H1 (cell line): ENCODE measurements around the gene GID8. TPM values are rescaled to one million over a fixed set of nuclear protein-coding genes. Genes with fewer than 3 reads are reported as not detected.
A peak's percentile ranks its signal among the peaks of the same experiment; 100 is the strongest.

Experiments used
- CTCF ChIA-PET: fragments of 300-600 bp; sonication (Branson Sonifier 250); formaldehyde crosslinking; loops from one replicate; lab custom pipeline; 2021; ENCODE audit not compliant: partially characterized antibody; lab: Charles Lee
- POLR2A ChIA-PET: fragments of 300-600 bp; sonication (Branson Sonifier 250); formaldehyde crosslinking; loops from one replicate; lab custom pipeline; 2021; ENCODE audit warnings: inconsistent platforms; ENCODE audit not compliant: partially characterized antibody; lab: Charles Lee
- DNase-seq, 2 experiments: peaks; one replicate each; pipeline versions ENCODE4 v3.0.0 to v3.0.0-alpha.2; 2010 to 2022; ENCODE audit warnings: low spot score in 2 of 2, low read depth in 1 of 2, mixed read lengths in 1 of 2
- FAIRE-seq: peaks from 2 replicates; lab custom pipeline; 2011; peaks lifted over from hg19 to GRCh38; lab: Jason Lieb, UNC
- H2AFZ ChIP-seq: 2 replicates; pipeline ENCODE4 v1.8.1; 2012; ENCODE audit warnings: low read length, inconsistent platforms
- H2AK5ac ChIP-seq: 2 replicates; pipeline ENCODE4 v1.6.1; 2013; ENCODE audit warnings: low read depth, low read length
- H2BK120ac ChIP-seq: replicated peaks from 2 replicates; pipeline ENCODE3; 2013; ENCODE audit warnings: low read depth, low read length, inconsistent platforms
- H2BK12ac ChIP-seq: 2 replicates; pipeline ENCODE4 v1.6.1; 2013; ENCODE audit warnings: low read depth, low read length
- H2BK15ac ChIP-seq: 2 replicates; pipeline ENCODE4 v1.6.1; 2013; ENCODE audit warnings: low read length
- H2BK20ac ChIP-seq: 2 replicates; pipeline ENCODE4 v1.6.1; 2013; ENCODE audit warnings: low read length
- H2BK5ac ChIP-seq: 2 replicates; pipeline ENCODE4 v1.6.1; 2013; ENCODE audit warnings: low read depth, low read length
- H3K14ac ChIP-seq: 2 replicates; pipeline ENCODE4 v1.6.1; 2013; ENCODE audit warnings: inconsistent platforms; ENCODE audit not compliant: insufficient read length
- H3K18ac ChIP-seq: 2 replicates; pipeline ENCODE4 v1.6.1; 2013; ENCODE audit warnings: low read length; ENCODE audit errors: extremely low read depth
- H3K23ac ChIP-seq: 2 replicates; pipeline ENCODE4 v1.6.1; 2013; ENCODE audit warnings: inconsistent platforms; ENCODE audit not compliant: insufficient read length
- H3K23me2 ChIP-seq: 2 replicates; pipeline ENCODE4 v1.6.1; 2013; ENCODE audit warnings: low read depth, low read length
- H3K27ac ChIP-seq: 2 replicates; pipeline ENCODE4 v1.6.1; 2011; ENCODE audit warnings: low read depth, low read length, inconsistent platforms
- H3K27me3 ChIP-seq, 4 experiments: replicated peaks in 1 of 4; 1 replicate in 1 of 4; 2 replicates in 3 of 4; pipeline versions ENCODE4 v1.6.1 to v1.8.1; 2011 to 2013; ENCODE audit warnings: low read length in 3 of 4, mild to moderate bottlenecking in 3 of 4, inconsistent platforms in 2 of 4, mixed read lengths in 2 of 4, moderate library complexity in 1 of 4; ENCODE audit not compliant: control insufficient read depth in 3 of 4, insufficient read depth in 3 of 4; ENCODE audit errors: extremely low read depth in 1 of 4
- H3K36me3 ChIP-seq, 4 experiments: 2 replicates each; pipeline versions ENCODE4 v1.6.1 to v1.8.1; 2011 to 2013; ENCODE audit warnings: mild to moderate bottlenecking in 4 of 4, low read length in 3 of 4, moderate library complexity in 2 of 4, control low read depth in 1 of 4, inconsistent platforms in 1 of 4; ENCODE audit not compliant: insufficient read depth in 4 of 4, control insufficient read depth in 2 of 4
- H3K4ac ChIP-seq: replicated peaks from 2 replicates; pipeline ENCODE3; 2013; ENCODE audit warnings: low read length, low read depth, mixed read lengths, inconsistent platforms; ENCODE audit not compliant: insufficient read length
- H3K4me1 ChIP-seq, 4 experiments: replicated peaks in 1 of 4; 1 replicate in 1 of 4; 2 replicates in 3 of 4; pipeline versions ENCODE4 v1.6.1 to v1.8.1; 2011 to 2013; ENCODE audit warnings: low read length in 3 of 4, inconsistent platforms in 2 of 4, mixed read lengths in 1 of 4; ENCODE audit not compliant: insufficient read depth in 4 of 4, control insufficient read depth in 3 of 4
- H3K4me2 ChIP-seq, 2 experiments: 2 replicates each; pipeline versions ENCODE4 v1.6.1 to v1.8.1; 2011 to 2013; ENCODE audit warnings: low read depth in 2 of 2, low read length in 2 of 2, control low read depth in 1 of 2, inconsistent platforms in 1 of 2, mild to moderate bottlenecking in 1 of 2; ENCODE audit not compliant: insufficient read depth in 1 of 2
- H3K4me3 ChIP-seq, 4 experiments: fragments of 200-600, 300-600 bp in 1 of 4; sonication (generic), shearing (Covaris generic), sonication (Bioruptor Twin) in 1 of 4; 2 replicates each; pipeline versions ENCODE4 v1.5.1 to v1.8.1; 2011 to 2016; ENCODE audit warnings: low read length in 4 of 4, low read depth in 3 of 4, control low read depth in 2 of 4, inconsistent platforms in 2 of 4, mild to moderate bottlenecking in 2 of 4, mixed read lengths in 1 of 4, moderate library complexity in 1 of 4; ENCODE audit not compliant: insufficient read depth in 2 of 4; ENCODE audit errors: extremely low read depth in 1 of 4
- H3K56ac ChIP-seq: replicated peaks from 2 replicates; pipeline ENCODE3; 2013; ENCODE audit warnings: low read depth, mild to moderate bottlenecking, mixed read lengths, low read length, inconsistent platforms; ENCODE audit not compliant: insufficient read length
- H3K79me1 ChIP-seq: 2 replicates; pipeline ENCODE4 v1.6.1; 2013; ENCODE audit warnings: low read depth, low read length, control low read depth
- H3K79me2 ChIP-seq, 2 experiments: 2 replicates each; pipeline versions ENCODE4 v1.6.1 to v1.8.1; 2012 to 2013; ENCODE audit warnings: low read length in 2 of 2, mild to moderate bottlenecking in 2 of 2, inconsistent platforms in 1 of 2; ENCODE audit not compliant: insufficient read depth in 2 of 2, control insufficient read depth in 1 of 2
- H3K9ac ChIP-seq, 4 experiments: replicated peaks in 1 of 4; 1 replicate in 1 of 4; 2 replicates in 3 of 4; pipeline versions ENCODE4 v1.6.1 to v1.8.1; 2011 to 2013; ENCODE audit warnings: low read depth in 3 of 4, low read length in 3 of 4, control low read depth in 2 of 4, mild to moderate bottlenecking in 2 of 4, moderate library complexity in 2 of 4, inconsistent platforms in 1 of 4; ENCODE audit errors: extremely low read depth in 1 of 4
- H3K9me3 ChIP-seq, 2 experiments: 2 replicates each; pipeline versions ENCODE4 v1.6.1 to v1.8.1; 2012 to 2013; ENCODE audit warnings: mild to moderate bottlenecking in 2 of 2, moderate library complexity in 2 of 2, control low read depth in 1 of 2, inconsistent platforms in 1 of 2, low read depth in 1 of 2, low read length in 1 of 2, mixed read lengths in 1 of 2; ENCODE audit not compliant: insufficient read depth in 2 of 2
- H4K20me1 ChIP-seq, 2 experiments: replicated peaks in 1 of 2; 2 replicates each; pipeline versions ENCODE3 to v1.8.1; 2011 to 2013; ENCODE audit warnings: inconsistent platforms in 2 of 2, low read length in 2 of 2, mild to moderate bottlenecking in 1 of 2; ENCODE audit not compliant: insufficient read depth in 2 of 2, control insufficient read depth in 1 of 2
- H4K5ac ChIP-seq: 2 replicates; pipeline ENCODE4 v1.6.1; 2013; ENCODE audit warnings: low read length, low read depth, mixed read lengths, inconsistent platforms; ENCODE audit not compliant: insufficient read length
- H4K8ac ChIP-seq: 2 replicates; pipeline ENCODE4 v1.8.0; 2013; ENCODE audit warnings: mild to moderate bottlenecking, moderate library complexity, low read length, inconsistent platforms; ENCODE audit not compliant: insufficient read depth; ENCODE audit errors: extremely low read depth
- H4K91ac ChIP-seq: replicated peaks from 2 replicates; pipeline ENCODE3; 2013; ENCODE audit warnings: low read length, mixed read lengths, inconsistent platforms; ENCODE audit not compliant: insufficient read length
- BCL11A ChIP-seq, 2 experiments: IDR thresholded peaks; one replicate each; pipeline ENCODE4 v1.6.1; 2011; ENCODE audit warnings: low read depth in 2 of 2, low read length in 2 of 2, mild to moderate bottlenecking in 2 of 2
- YY1 ChIP-seq: IDR thresholded peaks from 2 replicates; pipeline ENCODE4 v1.6.1; 2011; ENCODE audit warnings: low read depth, mild to moderate bottlenecking, low read length
- WGBS, 2 experiments: shearing (Covaris generic) in 1 of 2; methylation state at CpG; one replicate each; pipeline versions ENCODE4 v1.1.6 to v1.1.7; 2013 to 2015; ENCODE audit warnings: low lambda C conversion rate in 2 of 2, mixed read lengths in 2 of 2, inconsistent platforms in 1 of 2, low coverage in 1 of 2, missing lambda C conversion rate in 1 of 2; ENCODE audit not compliant: insufficient replicate concordance in 2 of 2, insufficient coverage in 1 of 2, insufficient read length in 1 of 2; ENCODE audit errors: extremely low coverage in 1 of 2, missing lambda C conversion rate in 1 of 2; 5-methylcytosine and 5-hydroxymethylcytosine counted together
- polyA plus RNA-seq, 7 experiments: library from polyadenylated mRNA; depleted of rRNA in 3 of 7; stranded (reverse) in 5 of 7; unstranded in 2 of 7; fragments of >200 nt in 5 of 7; fragments of 200-250 nt in 2 of 7; gene quantifications; 1 replicate in 5 of 7; 2 replicates in 1 of 7; 4 replicates in 1 of 7; pipeline versions ENCODE4 v1.2.1 to v1.2.3, GENCODE V29; 2011 to 2013; ENCODE audit warnings: missing spikeins in 2 of 7, mixed read lengths in 2 of 7
- total RNA-seq: library from RNA; stranded (reverse); fragmentation: NEBNext Ultra II Directional; extraction: Animal tissue kit (Norgen Biotek cat#: 25700); gene quantifications from 2 replicates; pipeline ENCODE4 v1.2.1, GENCODE V29; 2021

Gene GID8
- total and polyA plus RNA-seq, 2 of the 8 experiments (the other 6 are each of a cell fraction or from before 2014, with no cell fraction given): 39.7 to 72.9 TPM

DNA sequence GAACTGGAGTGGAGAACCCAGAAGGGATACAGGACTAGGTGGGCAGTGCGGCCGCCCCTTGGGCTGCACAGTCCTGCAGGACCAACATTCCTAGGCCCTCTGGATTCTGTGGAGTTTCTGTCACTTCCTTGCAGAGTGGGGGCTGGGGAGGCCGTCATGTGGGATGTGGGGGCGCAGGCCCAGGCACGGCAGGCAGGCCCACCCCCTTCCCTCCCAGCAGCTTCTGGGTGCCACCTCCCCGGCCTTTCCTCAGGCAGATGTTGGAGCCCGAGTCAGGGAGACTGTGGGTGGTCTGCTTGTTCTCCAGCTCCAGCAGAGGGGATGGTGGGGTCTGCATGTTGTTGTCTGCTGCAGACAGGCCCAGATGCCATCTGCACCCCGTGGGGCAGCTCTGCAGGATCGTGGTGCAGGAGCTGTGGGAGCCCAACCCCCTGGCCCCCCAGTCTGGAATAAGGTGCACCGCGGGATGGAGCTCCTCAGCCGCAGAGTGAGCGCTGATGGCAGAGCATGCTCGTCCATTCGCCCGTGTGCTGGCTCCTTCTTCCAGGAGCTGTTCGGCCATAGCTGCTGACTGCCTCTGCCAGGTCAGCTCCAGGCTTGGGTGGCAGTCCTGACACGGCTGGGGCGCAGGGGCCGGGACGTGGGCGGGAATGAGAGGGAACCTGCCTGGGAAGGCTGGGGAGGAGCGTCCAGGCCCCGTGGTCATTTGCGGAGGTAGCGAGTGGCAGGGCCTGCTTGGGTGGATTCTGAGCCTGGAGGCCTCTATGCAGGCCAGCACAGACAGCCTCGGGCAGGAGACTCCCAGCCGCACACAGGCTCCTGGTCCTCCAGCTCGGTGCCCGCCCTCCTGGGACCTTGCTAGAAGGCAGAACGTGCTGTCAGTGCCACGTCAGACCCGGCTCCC is 32.6 kb downstream of the GID8 start:
- peaks cover 2 to 20% (median 11%) of the 10 kb centered on the region in 4 experiments for H3K4me1 ChIP-seq
- 70% methylated on average over 30 of the region's 33 CpGs; no CpG with 5 or more reads in 1 of the 2 experiments for WGBS, 2 experiments
- no peak overlapping the region for H3K4me3 ChIP-seq
- H4K91ac ChIP-seq: peak overlapping the region; percentile 65
- peaks cover 0 to 8% of the 10 kb centered on the region in 2 experiments for H4K20me1 ChIP-seq
- H3K18ac ChIP-seq: peak overlapping the region; percentile 19
- no peak overlapping the region for H3K9ac ChIP-seq
- H2BK12ac ChIP-seq: peak overlapping the region; percentile 23; the same call in 1 of the 2 replicates
- H3K27ac ChIP-seq: no peak overlapping the region
- no peak overlapping the region for H2AFZ ChIP-seq
- CTCF ChIA-PET: interaction anchor here (0.7 to 8.1 kb wide), 19 partner anchors 10 to 179 kb away, joined by 3 to 53 read pairs (median 4); partner anchors contain the start of gene BHLHE23
- H3K27me3 ChIP-seq: peaks cover 8 to 34% (median 23%) of the 10 kb centered on the region in 4 experiments
- H3K9me3 ChIP-seq: no peaks in the 10 kb centered on the region
- peak overlapping the region; percentile 85 for H3K4ac ChIP-seq
- no peak overlapping the region for H3K14ac ChIP-seq
- peak overlapping the region; percentile 57 for H4K8ac ChIP-seq
- peak overlapping the region; percentile 60; the same call in 1 of the 2 replicates for H2BK5ac ChIP-seq
- no peaks in the 10 kb centered on the region for H3K79me2 ChIP-seq
- H3K56ac ChIP-seq: no peak overlapping the region
- no peaks in the 10 kb centered on the region for H3K79me1 ChIP-seq
- H2BK120ac ChIP-seq: no peak overlapping the region
- H3K23ac ChIP-seq: no peak overlapping the region
- FAIRE-seq (no peak), DNase-seq (no peak)
- H2BK20ac ChIP-seq: no peak overlapping the region
- H4K5ac ChIP-seq: no peak overlapping the region
- 0 out of 2 replicates have a peak overlapping the region, but pooled peaks have one; percentile 72 for H2BK15ac ChIP-seq
- peaks cover 13% of the 10 kb centered on the region; the same call in 1 of the 2 replicates for H3K23me2 ChIP-seq
- peak overlapping the region; percentile 53; the same call in 1 of the 2 replicates for H2AK5ac ChIP-seq
- POLR2A ChIA-PET: interaction anchor here (0.6 to 3.4 kb wide), 9 partner anchors 10 to 86 kb away, joined by 3 to 13 read pairs (median 3); partner anchors contain the start of gene BHLHE23
- H3K36me3 ChIP-seq: no peaks in the 10 kb centered on the region; a peak in 1 of 8 replicates
- H3K4me2 ChIP-seq: no peak overlapping the region
- no peak for TF ChIP-seq YY1
- TF ChIP-seq BCL11A (IDR thresholded peaks at IDR 0.05; ENCODE audit: low read depth in 2 of 2, low read length in 2 of 2): no peak
